ENCODE data around the gene DNAJB11.

The DNAJB11 gene

GRCh38 chr3:186596568-186597287 lies 26.2 kb downstream of the DNAJB11 start:
- no peak for DNase-seq (ENCODE audit: low read depth)

DNA sequence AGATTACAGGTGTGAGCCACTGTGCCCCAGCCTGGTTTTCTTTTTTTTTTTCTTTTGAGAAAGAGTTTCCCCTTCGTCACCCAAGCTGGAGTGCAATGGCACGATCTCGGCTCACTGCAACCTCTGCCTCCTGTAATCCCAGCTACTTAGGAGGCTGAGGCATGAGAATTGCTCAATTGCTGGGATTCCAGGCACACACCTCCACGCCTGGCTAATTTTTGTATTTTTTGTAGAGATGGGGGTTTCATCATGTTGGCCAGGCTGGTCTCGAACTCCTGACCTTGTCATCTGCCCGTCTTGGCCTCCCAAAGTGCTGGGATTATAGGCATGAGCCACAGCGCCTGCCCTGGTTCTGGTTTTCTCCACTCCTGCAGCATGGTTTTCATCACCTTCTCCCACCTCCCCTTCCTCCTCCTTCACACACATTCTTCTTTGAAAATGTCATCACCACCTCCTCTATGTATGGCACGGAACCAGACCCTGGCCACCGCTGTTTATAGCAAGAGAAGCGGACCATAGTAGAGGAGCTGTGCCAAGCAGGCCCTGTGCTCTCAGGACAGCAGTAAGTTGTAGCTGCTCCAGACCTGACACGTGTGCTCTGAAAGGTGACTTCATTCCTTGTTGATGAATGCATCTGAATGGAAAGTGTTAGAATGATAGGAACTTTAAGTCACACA lies 27.7 kb downstream of the DNAJB11 start:
- no peak for DNase-seq (ENCODE audit: low read depth)

GRCh38 chr3:186598794-186599141 lies 28.2 kb downstream of the DNAJB11 start:
- DNase-seq (ENCODE audit: low read depth): no peak

- no peak for DNase-seq (ENCODE audit: low read depth)
Measured at GRCh38 chr3:186599142-186599784, 28.7 kb downstream of the DNAJB11 start.

GRCh38 chr3:186599785-186600166 lies 29.3 kb downstream of the DNAJB11 start:
- no peak for DNase-seq (ENCODE audit: low read depth)

DNA sequence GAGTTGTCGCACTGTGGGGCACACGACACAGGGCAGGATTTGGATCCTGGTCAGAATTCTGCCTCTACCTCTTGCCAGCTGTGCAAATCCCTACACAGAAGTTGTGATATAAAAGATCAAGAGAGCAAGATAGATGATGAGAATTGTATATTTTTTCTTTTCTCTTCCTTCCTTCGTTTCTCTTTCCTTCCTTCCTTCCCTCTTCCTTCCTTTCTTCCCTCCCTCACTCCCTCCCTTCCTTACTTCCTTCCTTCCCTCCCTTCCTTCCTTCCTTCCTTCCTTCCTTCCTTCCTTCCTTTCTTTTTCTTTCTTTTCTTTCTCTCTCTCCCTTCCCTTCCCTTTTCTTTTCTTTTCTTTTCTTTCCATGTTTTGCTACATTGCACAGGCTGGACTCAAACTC lies 30.4 kb downstream of the DNAJB11 start:
- no peak for DNase-seq (ENCODE audit: low read depth)

DNA sequence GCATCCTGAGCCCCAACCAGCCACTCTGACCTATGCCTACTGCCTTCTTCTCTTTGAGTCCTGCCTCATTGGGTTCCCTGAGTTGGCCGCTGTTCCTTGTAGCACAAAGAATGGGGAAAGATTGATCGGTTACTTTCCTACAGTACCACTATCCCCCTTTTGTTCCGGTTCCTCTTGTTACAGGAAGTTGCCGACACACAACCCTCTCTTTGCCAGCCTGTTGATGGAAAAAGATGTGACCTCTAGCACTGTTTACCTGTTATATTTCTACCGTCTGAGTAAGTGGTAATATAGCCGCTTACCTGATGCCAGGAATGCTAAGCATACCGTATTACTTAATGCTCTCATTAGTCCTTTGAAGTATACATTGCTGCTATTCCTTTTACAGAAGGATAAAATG lies 32.6 kb downstream of the DNAJB11 start:
- no peak for DNase-seq (ENCODE audit: low read depth)

DNA sequence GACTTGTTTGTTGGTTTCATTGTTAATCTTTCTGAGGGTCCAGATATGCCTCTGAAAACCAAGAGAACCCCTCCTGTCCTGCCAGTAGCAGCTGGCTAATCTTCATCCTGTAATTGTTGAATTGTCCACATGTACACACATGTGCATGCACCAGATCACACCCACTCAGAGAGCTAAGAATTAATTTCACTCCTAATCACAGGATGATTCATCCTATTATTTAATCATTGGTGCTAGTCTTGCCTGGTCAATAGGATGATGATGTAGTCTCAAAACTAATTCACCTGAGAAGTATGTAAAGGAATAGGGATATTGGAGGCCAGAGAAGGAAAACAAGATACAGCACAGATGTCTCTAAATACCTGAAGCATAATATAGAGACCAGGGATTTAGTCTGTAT lies 34.6 kb downstream of the DNAJB11 start:
- DNase-seq (ENCODE audit: low read depth): no peak

- no peak for DNase-seq (ENCODE audit: low read depth)
Measured at GRCh38 chr3:186605561-186606545, 35.3 kb downstream of the DNAJB11 start.

- DNase-seq (ENCODE audit: low read depth): no peak
Measured at GRCh38 chr3:186608624-186609215, 38.2 kb downstream of the DNAJB11 start.

DNA sequence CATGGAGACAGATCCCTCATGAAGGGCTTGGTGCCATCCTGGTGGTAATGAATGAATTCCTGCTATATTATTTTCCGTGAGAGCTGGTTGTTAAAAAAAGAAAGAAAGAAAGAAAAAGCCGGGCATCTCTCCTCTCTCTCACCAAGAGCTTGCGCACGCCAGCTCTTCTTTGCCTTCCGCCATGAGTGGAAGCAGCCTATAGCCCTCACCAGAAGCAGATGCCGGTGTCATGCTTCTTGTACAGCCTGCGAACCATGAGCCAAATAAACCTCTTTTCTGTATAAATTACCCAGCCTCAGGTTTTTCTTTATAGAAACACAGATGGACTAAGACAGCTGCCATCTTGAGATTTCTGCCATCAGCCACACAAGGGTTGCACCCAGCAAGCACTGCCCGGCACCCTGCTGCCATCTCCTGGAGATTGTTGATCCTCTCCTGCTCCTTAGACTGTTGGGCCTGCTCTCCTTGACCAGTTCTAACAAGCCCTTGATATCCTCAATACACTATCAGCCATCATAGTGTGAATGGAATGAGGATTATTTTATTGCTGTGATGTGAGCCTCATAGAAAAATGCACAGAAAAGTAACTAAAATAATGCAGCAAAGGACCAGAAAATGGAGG lies 38.8 kb downstream of the DNAJB11 start:
- no peak for DNase-seq (ENCODE audit: low read depth)

- DNase-seq (ENCODE audit: low read depth): no peak
Measured at GRCh38 chr3:186612065-186612464, 41.5 kb downstream of the DNAJB11 start.

- no peak for DNase-seq (ENCODE audit: low read depth)
Measured at GRCh38 chr3:186612721-186613636, 42.5 kb downstream of the DNAJB11 start, which contains the start of gene AHSG. AHSG (plus strand) TSS chr3:186613060; CDS start chr3:186613142, 82 bp downstream.

GRCh38 chr3:186613637-186614265 lies 43.2 kb downstream of the DNAJB11 start:
- no peak for DNase-seq (ENCODE audit: low read depth)

DNA sequence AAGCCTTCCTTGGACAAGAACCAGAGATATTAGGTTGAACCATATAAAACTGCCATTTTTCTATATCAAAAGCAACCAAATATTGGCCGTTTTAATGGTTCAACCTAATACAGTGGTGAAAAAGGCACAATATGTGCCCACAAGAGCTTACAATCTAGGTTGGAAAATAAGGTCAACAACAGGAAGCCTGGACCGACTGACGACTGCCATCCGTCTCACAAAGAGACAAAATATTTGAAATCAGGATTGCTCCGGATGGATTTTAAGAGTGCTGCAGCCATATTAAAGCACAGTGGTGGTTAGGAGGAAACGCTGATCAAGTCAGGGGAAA lies 43.7 kb downstream of the DNAJB11 start:
- DNase-seq (ENCODE audit: low read depth): no peak

DNA sequence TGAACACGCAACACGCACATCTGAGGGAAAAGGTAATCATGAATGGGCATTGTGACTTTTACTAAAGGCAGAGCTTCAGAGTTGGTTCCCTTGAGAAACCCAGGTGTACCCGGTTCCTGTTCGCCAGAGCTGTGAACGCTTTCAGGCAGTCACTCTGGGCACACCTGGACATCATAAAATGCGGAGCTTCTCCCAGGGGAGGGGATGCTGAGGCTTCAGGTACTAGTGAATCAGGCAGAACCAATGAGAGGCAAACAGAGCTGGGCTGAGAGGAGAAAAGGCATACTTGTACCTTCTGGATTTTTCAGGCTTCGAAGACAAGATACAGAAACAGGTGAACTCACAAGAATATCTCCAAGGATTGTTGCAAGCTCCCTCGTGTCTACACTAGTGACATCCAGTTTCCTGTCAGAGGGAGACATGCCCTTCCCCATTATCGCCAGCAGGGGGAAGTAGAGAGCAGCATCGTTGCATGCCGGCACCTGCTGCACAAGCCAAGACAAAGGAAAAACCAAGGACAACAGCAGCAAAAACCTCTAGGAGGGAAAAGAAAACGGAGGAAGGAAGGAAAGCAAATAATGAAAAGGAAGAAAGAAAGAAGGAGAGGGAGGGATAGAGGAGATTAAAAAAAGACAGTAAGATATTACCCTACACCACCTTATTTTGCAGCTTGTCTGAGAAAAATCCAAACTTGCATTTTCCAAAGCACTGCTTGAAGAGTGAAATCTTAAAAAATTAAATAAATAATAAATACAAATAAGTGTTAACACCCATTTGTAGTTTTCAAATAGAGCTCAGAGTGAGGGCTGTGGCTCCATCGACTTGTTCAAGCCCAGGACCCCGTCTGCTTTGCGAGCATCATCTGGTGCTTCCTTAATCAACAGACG lies 44.3 kb downstream of the DNAJB11 start:
- peak; percentile 60 for DNase-seq (ENCODE audit: low read depth)

DNA sequence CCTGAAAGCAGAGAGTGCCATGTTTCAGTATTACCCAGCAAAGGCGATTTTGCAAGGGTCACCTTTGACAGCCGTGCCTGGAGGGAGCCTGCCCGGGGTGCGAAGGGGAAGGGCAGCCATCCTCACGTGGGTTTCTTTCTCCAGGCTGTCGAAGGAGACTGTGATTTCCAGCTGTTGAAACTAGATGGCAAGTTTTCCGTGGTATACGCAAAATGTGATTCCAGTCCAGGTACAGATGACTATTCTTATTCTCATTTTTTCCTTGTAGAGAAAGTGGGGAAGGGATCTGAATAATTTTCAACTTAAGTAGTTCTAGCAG lies 45.7 kb downstream of the DNAJB11 start:
- no peak for DNase-seq (ENCODE audit: low read depth)

GRCh38 chr3:186617036-186617946 lies 46.8 kb downstream of the DNAJB11 start:
- DNase-seq (ENCODE audit: low read depth): peak; percentile 70
